ENCODE measurements around the gene AURKAIP1.
A peak's percentile ranks its signal among the peaks of the same experiment; 100 is the strongest.
"Not testable (repeated sequence)": the region's sequence is repeated elsewhere in the genome, so short reads cannot be mapped to it uniquely, and the experiment has no call there.

AURKAIP1 gene

DNA sequence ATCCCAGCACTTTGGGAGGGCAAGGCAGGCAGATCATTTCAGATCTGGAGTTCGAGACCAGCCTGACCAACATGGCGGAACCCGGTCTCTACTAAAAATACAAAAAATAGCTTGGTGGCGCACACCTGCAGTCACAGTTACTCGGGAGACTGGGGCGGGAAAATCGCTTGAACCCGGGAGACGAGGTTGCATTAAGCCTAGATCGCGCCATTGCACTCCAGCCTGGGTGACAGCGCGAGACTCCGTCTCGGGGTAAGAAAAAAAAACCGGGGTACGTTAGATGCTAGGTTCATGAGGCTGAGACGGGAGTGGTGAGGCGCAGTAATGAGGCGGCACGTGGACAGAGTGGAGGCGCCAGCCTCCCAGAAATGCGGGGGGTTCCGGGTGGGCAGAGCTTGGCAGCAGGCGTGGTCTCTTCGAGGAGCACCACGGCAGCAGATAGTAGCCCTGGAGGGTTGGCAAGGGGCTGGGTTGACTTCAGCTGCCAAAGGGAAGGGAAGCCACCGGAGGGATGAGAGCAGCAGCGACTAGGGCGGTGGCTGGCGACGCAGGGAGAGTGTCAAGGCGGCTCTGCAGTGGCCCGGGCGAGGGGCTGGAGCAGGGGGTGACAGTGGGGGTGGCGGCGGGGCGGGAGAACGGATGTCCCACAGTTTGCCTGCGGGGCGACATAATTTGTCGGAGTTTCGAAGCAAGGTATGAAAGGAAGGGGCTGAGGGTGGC, 31.3 kb upstream of the AURKAIP1 start:
- DNase-seq: no peak

DNA sequence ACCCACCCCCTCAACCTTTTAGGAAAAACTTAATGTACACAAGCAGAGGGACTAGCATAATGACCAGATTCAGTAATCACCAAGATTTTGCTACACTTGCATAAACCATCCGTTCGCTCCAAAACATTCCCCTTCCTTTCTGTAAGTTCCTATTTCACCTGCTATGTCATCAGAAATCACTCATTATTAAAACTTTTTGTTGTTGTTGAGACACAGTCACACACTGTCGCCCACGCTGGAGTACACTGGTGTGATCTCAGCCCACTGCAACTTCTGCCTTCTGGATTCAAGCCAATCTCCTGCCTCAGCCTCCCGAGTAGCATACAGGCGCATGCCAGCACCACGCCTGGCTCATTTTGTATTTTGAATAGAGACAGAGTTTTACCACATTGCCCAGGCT, 28.6 kb upstream of the AURKAIP1 start:
- no peak for DNase-seq

DNA sequence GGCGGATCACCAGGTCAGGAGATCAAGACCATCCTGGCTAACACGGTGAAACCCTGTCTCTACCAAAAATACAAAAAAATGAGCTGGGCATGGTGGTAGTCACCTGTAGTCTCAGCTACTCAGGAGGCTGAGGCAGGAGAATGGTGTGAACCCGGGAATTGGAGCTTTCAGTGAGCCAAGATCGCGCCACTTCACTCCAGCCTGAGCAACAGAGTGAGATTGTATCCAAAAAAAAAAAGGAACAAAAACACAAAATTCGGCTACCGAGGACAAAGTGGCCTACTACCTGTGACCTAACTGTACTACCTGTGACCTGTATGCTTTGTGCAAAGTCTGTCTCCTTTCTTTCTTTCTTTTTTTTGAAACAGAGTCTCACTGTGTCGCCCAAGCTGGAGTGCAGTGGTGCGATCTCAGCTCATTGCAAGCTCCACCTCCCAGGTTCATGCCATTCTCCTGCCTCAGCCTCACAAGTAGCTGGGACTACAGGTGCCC, 27.9 kb upstream of the AURKAIP1 start:
- DNase-seq: not testable (repeated sequence)

DNA sequence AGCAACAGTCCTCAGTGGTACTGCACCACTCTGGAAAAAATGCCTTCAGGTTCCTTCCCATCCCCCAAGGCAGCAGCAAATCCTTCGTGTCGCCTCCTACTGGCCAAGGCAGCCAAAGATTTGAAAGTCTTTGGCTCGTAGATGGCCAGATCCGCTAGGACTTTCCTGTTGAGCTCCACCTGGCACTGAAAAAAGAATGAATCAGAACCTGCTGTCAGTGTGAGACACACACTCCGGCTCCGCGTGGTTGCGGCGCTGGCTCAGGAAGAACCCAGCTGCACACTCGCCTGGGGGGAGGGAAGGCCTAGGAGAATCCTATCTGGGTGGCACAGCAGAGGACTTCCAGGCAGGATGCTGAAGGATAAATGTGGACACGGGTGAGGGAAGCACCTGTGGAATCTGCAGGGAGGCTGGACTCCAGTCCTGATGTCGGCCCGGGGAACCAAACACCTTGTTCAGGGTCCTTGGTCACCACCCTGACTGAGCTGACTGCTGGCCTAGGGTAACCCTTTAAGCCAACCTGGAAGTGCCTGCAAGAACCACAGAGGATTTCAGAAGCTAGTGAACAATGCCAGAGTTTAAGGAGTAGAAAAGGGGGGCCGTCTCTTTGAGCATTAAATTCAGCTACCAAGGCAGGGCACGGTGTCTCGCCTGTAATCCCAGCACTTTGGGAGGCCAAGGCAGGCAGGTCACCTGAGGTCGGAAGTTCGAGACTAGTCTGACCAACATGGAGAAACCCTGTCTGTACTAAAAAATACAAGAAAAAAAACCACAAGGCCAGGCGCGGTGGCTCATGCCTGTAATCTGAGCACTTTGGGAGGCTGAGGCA, 27.3 kb upstream of the AURKAIP1 start:
- peak; percentile 29 to 32 for DNase-seq

DNA sequence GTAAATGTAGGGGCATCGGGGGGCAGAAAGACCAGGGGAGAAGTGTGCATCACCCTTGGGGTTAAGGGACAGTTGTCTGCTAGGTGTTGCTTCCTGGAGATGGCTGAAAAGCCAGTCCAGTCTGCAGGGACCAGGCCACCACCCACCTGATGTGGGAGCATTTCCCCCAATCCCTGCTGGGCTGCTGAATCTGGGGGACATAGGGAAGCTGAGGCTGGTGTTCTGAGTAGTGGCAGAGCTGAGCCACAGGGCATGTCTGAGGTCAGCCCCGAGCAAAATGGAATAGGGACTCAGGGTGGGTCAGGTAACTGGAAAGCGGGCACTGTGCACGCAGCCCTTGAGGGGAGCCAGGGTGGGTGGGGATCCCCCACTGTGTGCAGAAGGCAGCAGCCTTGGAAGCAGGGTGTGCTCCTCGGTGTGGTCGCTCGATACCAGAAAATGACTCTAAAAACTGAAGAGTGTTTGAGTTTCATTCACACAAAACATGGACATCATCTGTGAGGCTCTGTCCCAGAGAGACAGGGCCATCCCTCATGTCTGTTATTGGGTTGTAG, 26.5 kb upstream of the AURKAIP1 start:
- no peak for DNase-seq

DNA sequence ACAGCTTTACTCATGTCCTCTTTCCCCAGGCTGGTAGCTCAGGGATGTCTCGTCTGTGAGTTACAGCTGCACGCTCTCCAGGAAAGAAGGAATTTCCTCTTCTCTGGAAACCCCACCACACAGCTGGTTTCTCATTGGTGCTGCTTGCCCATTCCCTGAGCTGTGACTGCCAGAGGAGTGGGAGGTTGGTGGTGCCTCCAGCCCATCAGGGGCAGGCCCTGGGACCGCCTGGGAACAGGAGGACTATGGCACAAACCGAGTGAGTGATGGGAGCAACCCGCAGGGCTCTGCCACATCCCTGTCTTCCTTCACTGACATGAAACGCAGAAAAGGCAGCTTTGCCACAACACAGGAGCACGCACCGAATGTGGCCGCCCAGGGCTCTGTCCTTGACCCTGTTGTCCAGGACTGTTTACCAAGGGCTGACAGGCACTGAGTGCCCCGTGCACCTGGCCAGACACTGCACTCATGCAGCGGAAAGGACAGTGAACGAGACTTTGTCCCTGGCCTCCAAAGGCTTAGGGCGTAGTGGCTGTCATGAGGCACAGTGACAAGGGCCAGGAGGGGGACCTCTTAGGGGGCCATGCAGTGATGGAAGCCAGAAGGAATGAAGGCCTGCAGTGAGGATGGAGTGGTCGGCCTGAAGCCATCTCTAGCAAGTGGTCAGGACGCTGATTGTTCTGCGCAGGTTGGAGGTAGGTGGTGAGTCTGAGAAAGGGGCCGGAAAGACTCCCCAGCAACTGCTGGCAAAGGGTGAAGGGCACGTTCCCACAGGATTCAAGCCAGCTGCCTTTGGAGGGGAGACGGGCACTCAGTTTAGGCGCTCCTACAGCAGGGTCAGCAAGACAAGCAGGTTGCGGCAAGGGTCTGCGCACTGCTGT, 25.8 kb upstream of the AURKAIP1 start:
- DNase-seq: no peak

DNA sequence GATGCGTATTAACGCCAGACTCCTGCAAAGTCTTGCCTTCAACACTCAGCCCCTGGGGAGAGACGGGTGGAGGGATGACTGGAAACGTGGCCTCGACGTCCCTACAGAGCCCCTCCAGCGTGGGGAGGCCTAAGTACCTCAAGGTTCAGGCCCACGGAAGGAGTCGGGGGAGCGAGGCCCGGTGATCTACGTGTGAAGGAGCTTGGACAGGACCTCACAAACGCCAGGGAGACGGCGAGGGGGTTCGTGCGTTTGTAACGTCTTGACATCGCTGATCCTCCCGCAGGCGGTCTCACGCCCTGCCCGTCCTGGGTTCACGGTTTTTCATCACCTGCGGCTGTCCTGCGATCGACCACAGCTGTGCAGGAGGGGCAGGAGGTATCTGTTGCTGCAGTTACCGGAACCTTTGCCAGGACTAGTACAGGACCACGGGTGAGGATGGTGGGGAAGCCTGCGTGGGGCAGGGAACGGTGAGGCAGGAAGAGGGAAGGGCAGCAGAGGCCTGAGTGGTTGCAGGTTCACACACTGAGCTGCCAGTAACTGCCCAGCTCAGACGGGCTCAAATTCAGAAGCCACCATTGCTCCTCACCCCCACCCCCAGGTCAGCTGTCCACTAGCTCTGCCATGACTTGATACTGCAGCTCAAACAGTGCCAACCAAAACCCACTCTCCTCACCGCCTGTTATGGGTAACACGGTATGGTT, 25.0 kb upstream of the AURKAIP1 start:
- DNase-seq: no peak

DNA sequence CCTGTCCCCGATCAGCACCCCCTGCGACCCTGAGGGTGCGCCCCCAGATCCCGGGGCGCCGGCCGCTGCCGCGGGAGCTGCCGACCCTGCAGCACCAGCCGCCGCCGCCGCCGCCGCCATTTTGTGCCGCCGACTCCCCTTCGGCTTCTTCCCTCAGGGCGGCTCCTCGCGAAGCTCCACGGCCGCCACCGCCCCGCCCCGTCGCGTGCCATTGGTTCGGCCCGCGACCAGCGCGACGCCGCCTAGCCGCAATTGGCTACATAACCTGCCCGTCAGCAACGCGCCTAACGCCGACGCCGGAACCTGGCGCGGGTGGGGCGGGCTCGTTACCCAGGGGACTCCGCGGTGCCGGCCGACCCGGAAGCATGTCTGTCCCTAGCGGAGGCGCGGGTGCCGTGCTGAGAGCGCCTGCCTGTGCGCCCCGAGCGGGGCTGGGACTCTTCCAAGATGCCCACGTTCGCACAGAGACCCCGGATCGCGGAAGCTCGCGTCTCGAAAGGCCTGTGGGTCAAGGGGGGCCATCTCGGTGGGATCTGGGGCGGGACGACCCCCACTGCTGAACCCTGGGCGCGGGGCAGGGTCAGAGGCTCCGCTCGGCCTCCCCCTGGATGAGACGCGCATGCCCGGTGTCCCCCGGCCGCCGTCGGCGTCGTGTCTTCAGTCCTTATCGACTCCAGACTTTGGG, 24.3 kb upstream of the AURKAIP1 start, which contains the start of gene CCNL2:
Gene CCNL2 (minus strand): TSS at position 149 of the 685 bp plus-strand sequence. CDS start 29 bp downstream, at position 120.
- DNase-seq: peak; percentile 99

DNA sequence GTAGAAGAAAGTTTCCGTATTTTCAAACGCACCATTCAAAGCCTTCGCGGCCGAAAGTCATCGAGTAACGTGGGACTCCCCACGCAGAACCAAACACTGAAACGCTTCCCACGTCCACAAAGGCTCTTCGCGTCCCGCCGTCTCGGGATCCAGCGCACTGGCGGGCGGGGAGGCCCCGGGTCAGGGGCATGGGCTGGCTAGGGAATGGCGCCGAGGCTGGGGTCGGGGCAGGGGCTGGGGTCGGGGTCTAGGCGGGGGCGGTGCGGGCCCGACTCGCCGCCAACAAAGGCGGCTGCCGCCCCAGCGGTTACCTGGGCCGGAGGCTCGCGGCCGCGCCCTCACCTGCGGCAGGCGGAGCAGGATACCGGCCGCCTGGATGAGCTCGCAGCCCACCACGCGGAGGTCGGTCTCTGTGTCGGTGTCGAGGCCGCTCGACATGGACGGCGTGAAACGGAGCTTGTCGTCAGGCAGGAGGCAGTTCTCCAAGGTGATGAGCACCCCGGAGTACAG, 23.7 kb upstream of the AURKAIP1 start:
- DNase-seq: no peak

DNA sequence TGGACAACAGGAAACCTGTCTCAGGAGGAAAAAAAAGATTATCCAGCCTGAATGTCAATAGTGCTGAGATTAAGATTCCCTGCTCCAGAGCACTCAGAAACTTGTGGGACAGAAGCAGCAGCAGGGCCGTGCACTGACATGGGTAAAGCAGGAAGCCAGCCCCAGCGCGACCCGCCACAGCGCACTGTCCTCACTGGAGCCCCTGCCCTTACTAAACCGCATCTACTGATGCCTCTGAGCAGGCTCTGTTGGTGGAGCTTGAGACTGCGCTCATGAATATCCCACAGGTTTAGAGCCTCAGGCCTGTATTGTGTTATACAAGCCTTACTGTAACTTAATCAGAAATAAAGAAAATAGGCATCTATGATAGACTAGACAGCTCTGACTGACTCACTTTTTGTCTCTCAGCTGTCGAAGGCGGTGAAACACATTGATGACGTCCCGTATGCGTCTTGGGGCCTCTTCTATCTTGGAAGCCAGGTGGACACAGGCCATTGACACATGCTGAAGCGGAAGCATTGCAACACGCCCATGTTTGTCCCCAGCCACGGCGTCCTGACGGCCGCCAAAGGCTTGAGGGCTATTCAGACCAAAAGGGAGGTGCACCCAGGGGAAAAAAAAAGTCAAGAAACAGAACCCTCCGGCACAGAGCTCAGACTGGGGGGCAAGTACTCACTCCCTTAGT, 23.0 kb upstream of the AURKAIP1 start:
- no peak for DNase-seq

DNA sequence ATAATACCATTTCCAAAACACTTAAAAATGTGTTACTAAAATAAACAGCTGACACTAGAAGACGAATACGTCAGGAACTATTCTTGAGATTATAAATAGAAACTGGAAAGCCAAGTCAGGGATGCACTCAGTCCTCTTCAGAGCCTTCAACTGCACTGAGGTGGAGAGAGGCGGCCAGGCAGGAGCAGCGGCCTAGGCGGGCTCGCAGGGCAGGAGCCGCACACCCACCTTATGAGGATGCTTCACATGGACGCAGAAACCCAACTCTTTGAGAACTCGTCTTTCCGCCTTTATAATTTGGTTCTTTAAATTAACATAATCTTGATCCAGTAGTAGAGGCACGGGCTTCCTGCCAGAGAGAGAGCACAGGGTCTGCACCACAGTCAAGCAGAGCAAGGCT, 20.2 kb upstream of the AURKAIP1 start:
- no peak for DNase-seq

DNA sequence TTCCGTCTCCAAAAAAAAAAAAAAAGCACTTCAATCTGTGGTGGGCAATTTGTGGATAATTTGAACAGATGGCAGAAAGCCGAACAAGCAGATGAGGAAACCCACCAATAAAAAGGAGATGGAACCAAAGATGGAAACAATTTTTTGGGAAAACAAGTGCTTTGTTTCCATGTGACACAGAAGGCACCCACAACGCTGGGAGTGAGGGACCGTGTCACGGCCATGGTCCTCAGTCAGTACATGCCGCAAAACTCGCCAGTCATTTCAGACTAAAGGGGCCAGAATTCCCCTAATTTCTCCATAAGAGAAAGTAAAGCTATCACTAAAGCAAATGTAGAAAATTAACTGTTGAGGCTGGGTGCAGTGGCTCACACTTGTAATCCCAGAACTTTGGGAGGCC, 19.1 kb upstream of the AURKAIP1 start:
- DNase-seq: no peak

DNA sequence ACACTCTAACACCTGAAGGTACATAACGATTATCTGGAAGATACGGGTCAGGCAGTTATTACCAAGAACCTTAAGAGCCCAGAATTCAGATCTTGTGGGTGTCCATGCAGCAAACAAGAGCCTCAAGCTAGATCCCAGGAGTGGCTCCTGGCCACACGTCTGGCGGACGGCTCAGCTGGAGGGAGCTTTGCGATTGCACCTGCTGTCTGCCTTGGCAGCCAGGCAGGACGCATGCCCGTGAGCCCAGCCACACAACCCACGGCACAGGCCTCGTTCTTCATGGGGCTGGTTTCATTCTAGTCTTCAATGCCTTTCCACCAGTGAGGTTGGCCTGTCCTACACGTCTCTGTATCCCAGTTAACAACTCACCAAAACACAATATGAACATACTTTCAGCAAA, 18.4 kb upstream of the AURKAIP1 start:
- no peak for DNase-seq

DNA sequence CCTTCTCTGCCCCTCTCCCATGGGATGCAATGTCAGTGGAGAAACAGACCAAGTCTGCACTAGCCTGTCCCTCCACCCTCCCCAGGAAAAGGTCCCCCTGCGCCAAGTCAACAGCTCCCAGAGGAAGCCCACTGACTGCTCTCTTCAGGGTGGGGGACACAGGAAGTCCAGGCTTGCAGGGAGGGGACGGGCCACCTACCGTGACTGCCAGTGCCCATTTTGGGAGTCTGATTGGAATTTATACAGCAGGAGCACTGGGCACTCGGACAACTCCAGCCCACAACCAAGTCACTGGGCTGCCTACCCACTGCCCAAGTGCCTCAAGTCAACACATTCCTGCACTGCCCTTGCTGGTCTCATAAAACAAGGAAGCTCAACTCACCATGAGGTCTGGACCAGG, 18.0 kb upstream of the AURKAIP1 start:
- no peak for DNase-seq

DNA sequence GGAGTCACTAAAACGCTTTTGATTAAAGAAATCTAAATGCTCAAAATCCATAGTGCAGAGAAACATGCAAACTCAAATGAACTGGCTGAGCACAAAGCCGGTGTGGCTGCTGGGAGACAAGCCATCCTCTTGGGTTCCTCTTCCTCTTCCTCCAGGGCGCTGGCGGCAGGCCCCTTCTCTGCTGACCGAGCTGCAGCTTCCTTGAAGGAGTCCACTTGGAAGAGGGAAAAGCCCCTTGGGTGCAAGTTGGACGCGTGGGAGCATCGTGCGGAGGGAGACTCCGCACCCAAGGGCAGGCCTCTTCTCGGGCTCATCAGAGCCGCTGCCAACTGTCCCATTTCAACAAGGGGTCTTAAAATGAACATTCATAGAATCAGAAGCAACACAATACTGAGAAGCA, 16.2 kb upstream of the AURKAIP1 start:
- no peak for DNase-seq

DNA sequence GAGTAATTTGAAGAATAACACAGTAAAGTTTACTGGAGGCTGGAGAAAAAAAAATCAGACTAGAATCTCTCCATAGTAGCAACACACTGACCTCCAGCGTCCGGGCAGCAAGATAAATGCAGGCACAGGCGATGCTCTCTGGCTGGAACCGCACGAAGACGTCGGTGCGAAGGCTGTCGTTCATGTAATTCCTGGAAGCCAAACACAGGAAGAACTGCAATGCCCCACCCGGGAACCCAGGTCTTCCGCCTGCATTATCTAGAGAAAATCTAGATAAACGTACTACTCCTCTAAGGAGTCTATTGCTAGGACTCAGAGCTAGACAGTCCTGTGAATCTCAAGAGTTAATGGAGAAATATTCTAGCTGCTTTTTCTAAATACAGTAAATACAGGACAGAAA, 15.7 kb upstream of the AURKAIP1 start:
- DNase-seq: no peak

DNA sequence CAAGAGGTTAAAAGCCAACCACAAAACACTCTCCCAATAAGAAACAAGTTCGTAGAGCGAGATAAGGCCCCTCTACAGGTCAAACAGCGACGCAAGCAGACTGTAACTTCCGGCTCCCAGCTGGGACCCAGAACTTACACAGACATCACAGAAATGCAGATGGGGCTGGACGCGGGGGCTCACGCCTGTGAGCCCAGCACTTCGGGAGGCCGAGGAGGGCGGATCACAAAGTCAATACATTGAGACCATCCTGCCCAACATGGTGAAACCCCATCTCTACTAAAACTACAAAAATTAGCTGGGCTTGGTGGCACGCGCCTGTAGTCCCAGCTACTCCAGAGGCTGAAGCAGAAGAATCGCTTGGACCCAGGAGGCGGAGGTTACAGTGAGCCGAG, 13.1 kb upstream of the AURKAIP1 start:
- DNase-seq: no peak

DNA sequence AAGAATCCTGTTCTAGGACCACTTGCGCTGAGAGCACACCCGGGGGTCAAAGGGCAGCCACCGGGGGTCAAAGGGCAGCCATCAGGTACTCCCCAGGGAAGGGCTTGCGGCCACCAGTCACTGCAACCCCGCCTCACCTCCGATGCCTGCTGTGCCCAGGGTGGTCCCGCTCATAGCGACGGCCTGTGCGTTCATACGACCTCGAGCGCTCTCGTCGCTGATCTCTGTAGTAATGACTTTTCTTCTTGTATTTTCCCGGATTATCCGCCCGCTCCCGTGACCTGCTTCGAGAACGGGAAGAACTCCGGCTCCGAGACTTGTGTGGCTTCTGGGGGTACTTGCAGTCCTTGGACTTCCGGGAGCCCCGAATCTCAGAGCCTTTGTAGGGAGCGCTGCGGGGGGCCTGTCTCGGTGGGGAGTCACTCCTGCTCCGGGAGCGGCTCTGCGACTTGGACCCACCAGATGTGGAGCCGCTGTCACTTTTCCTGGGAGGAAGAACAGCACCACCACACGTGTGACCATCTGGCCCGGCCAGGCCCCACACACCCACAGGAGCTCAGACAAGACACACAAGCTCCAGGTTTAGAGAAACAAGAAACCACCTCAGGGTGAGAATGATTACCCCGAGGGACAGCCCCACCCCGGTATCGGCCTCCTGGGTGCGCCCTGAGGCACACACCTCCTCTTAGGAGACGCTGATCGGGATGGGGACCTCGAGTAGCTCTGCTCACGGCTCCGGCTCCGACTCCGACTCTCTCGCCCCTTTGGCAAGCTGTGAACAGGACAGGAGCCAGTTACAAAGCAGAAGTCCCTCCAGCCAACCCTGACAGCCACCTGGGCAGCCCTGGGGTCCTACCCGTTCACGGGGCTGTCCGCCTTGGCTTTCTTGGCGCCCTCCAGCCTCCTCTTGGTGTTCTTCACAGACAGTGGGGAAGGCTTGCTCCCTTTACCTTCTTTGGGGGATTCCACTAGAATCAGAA, 12.4 kb upstream of the AURKAIP1 start:
- DNase-seq: no peak

DNA sequence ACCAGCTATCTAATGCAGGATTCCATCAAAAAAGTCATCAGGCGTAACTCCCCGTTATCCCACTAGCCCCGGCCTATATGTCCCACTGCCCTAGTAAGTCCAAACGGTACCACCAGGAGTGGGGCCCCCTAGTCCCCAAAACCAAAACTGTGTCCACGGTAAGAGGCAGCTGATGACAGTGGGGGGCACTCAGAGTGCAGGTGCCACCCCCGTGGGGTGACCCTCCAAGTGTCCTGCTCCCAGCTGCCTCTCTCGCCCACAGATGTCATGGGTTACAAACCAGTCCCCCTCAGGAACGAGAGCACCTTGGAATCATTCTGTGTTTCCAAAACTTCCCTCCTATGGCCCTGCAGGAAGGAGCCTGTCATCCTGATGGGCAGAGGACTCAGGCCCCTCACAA, 10.9 kb upstream of the AURKAIP1 start:
- no peak for DNase-seq
